BJ (cell line): ENCODE data around the gene CEP85. TPM values are rescaled to one million over a fixed set of nuclear protein-coding genes. Genes with fewer than 3 reads are reported as not detected.
A peak's percentile ranks its signal among the peaks of the same experiment; 100 is the strongest.

Experiments
- CTCF ChIA-PET: fragments of 350-600 bp; formaldehyde crosslinking; extraction: SDS; loops from one replicate; lab custom pipeline; 2021; ENCODE audit warnings: antibody characterized with exemption, inconsistent platforms; lab: Yijun Ruan, JAX
- POLR2A ChIA-PET: fragments of 300-600 bp; sonication (Branson Sonifier 250); formaldehyde crosslinking; extraction: SDS; loops from one replicate; lab custom pipeline; 2021; ENCODE audit warnings: antibody characterized with exemption; lab: Charles Lee
- DNase-seq: peaks from one replicate; pipeline ENCODE4 v3.0.0-alpha.2; 2011; ENCODE audit warnings: low read depth
- H3K27me3 ChIP-seq: 2 replicates; pipeline ENCODE4 v1.6.0; 2011; ENCODE audit warnings: low read length; ENCODE audit not compliant: control insufficient read depth, insufficient read depth
- H3K36me3 ChIP-seq: 2 replicates; pipeline ENCODE4 v1.5.1; 2011; ENCODE audit warnings: low read length; ENCODE audit not compliant: control insufficient read depth, insufficient read depth
- H3K4me3 ChIP-seq: 2 replicates; pipeline ENCODE4 v1.5.1; 2011; ENCODE audit warnings: low read depth, mild to moderate bottlenecking, control low read depth, low read length
- CTCF ChIP-seq: IDR thresholded peaks from 2 replicates; pipeline ENCODE4 v1.5.1; 2011; ENCODE audit warnings: low read depth, mild to moderate bottlenecking, control low read depth, inconsistent platforms, low read length, moderate library complexity; ENCODE audit not compliant: insufficient read depth
- polyA plus RNA-seq: library from polyadenylated mRNA; depleted of rRNA; stranded (reverse); fragments of >200 nt; gene quantifications from 2 replicates; pipeline ENCODE4 v1.2.3, GENCODE V29; 2011

CEP85 gene
- polyA plus RNA-seq, 1 experiment = 10.8 TPM

- H3K4me3 ChIP-seq = no peak overlapping the region
These were observed 48.5 kb downstream of the CEP85 start for GRCh38 chr1:26282401-26282918.

GRCh38 chr1:26283279-26283853, 49.4 kb downstream of the CEP85 start:
- TF ChIP-seq CTCF = no peak
- Histone ChIP-seq H3K27me3 (no peaks in the 10 kb centered on the region), H3K36me3 (no peaks in the 10 kb centered on the region), H3K4me3 (no peak overlapping the region)
- CTCF ChIA-PET = interaction anchor here (0.6 to 4.0 kb wide), 4 partner anchors 18 to 1375 kb away, joined by 3 to 37 read pairs (median 7); no protein-coding TSS in a partner anchor
- POLR2A ChIA-PET = interaction anchor here (0.6 kb wide), 1 partner anchor 78 kb away, joined by 3 read pairs; no protein-coding TSS in a partner anchor
- no peak for DNase-seq

More at GRCh38 chr1:26282401-26282918, 48.5 kb downstream of the CEP85 start:
- no peak for DNase-seq
- CTCF ChIA-PET = interaction anchor here (0.7 to 3.5 kb wide), 5 partner anchors 25 to 813 kb away, joined by 3 to 24 read pairs (median 3); no protein-coding TSS in a partner anchor
- TF ChIP-seq CTCF = no peak
- Histone ChIP-seq H3K27me3 (no peaks in the 10 kb centered on the region), H3K36me3 (no peaks in the 10 kb centered on the region)
- POLR2A ChIA-PET = no interaction called here

- CTCF ChIA-PET = interaction anchor here (0.8 to 5.0 kb wide), 17 partner anchors 8 to 139 kb away, joined by 3 to 37 read pairs (median 6); partner anchors contain the start of genes CEP85 and ZNF593
- no peak for DNase-seq
- Histone ChIP-seq H3K27me3 (no peaks in the 10 kb centered on the region), H3K4me3 (no peak overlapping the region), H3K36me3 (no peaks in the 10 kb centered on the region)
- no peak for TF ChIP-seq CTCF
- POLR2A ChIA-PET = interaction anchor here (0.6 kb wide), 1 partner anchor 78 kb away, joined by 3 read pairs; no protein-coding TSS in a partner anchor
These were observed 50.0 kb downstream of the CEP85 start for GRCh38 chr1:26283871-26284596.

GRCh38 chr1:26284597-26285347, 50.8 kb downstream of the CEP85 start:
- no peak overlapping the region for H3K4me3 ChIP-seq
- DNase-seq = peak; percentile 72
- TF ChIP-seq CTCF = peak; percentile 73
- POLR2A ChIA-PET = interaction anchor here (1.2 kb wide), 1 partner anchor 18 kb away, joined by 3 read pairs; no protein-coding TSS in a partner anchor
- CTCF ChIA-PET = interaction anchor here (0.8 to 5.0 kb wide), 19 partner anchors 9 to 140 kb away, joined by 3 to 37 read pairs (median 6); partner anchors contain the start of genes CEP85 and ZNF593
- no peaks in the 10 kb centered on the region; the same call in 1 of the 2 replicates for H3K36me3 ChIP-seq
- H3K27me3 ChIP-seq = no peaks in the 10 kb centered on the region
